ENCODE results near the gene ZNF83.

The ZNF83 gene

DNA sequence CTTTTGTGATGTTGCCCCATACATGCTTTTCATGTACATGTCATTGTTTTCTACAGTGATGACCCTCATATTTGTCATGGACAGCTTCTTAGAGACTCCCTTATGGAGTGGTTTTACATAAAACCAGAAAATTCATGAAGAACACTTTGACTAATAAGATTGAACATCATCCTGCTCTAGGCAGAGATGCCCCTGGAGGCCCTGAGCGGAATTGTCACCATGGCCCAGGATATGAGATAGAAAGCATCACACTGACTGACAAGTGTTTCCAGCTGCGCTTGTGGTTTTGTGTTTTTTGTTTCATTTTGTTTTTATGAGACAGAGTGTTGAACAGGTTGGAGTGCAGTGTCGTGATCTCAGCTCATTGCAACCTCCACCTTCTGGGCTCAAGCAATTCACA is 45.9 kb downstream of the ZNF83 start:
- Histone ChIP-seq H3K4me2 (ENCODE audit: low read length) (no peak overlapping the region), H3K9me2 (ENCODE audit: low read depth, low read length) (no peaks in the 10 kb centered on the region), H2AFZ (ENCODE audit: low read length) (no peak overlapping the region), H3K27ac (ENCODE audit: low read depth, low read length, poor library complexity, severe bottlenecking) (no peak overlapping the region), H3K36me3 (ENCODE audit: insufficient read depth, low read length) (peaks cover 20% of the 10 kb centered on the region), H3K27me3 (ENCODE audit: insufficient read depth, low read length) (no peaks in the 10 kb centered on the region), H3K9me3 (ENCODE audit: low read length) (peaks cover 8% of the 10 kb centered on the region), H3K4me3 (ENCODE audit: low read depth, low read length, poor library complexity, severe bottlenecking) (no peak overlapping the region), H3F3A (ENCODE audit: insufficient read depth, low read length) (no peaks in the 10 kb centered on the region), H3K9ac (ENCODE audit: low read length) (no peak overlapping the region), H3K79me2 (ENCODE audit: insufficient read depth, low read length) (no peaks in the 10 kb centered on the region), H3K4me1 (ENCODE audit: insufficient read depth, low read length, severe bottlenecking) (no peaks in the 10 kb centered on the region), H4K20me1 (ENCODE audit: insufficient read depth, low read length) (no peaks in the 10 kb centered on the region)
- TF ChIP-seq, protein P1, sequence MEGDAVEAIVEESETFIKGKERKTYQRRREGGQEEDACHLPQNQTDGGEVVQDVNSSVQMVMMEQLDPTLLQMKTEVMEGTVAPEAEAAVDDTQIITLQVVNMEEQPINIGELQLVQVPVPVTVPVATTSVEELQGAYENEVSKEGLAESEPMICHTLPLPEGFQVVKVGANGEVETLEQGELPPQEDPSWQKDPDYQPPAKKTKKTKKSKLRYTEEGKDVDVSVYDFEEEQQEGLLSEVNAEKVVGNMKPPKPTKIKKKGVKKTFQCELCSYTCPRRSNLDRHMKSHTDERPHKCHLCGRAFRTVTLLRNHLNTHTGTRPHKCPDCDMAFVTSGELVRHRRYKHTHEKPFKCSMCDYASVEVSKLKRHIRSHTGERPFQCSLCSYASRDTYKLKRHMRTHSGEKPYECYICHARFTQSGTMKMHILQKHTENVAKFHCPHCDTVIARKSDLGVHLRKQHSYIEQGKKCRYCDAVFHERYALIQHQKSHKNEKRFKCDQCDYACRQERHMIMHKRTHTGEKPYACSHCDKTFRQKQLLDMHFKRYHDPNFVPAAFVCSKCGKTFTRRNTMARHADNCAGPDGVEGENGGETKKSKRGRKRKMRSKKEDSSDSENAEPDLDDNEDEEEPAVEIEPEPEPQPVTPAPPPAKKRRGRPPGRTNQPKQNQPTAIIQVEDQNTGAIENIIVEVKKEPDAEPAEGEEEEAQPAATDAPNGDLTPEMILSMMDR (IDR thresholded peaks at IDR 0.05; ENCODE audit: low read length), result no peak
- TF ChIP-seq EZH2 (IDR thresholded peaks at IDR 0.05; ENCODE audit: borderline replicate concordance, low read length), result no peak

DNA sequence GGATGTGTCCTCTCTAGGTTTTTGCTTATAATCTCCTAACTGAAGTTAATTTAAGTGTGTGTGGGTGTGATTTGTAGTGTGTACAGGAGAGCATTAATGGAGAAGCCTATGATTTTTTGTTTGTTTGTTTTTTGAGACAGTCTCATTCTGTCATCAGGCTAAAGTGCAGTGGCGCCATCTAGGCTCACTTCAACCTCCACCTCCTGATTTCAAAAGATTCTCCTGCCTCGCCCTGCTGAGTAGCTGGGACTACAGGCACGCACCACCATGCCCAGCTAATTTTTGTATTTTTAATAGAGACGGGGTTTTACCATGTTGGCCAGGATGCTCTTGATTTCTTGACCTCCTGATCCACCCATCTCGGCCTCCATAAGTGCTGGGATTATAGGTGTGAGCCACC is 47.4 kb downstream of the ZNF83 start:
- Histone ChIP-seq H2AFZ (ENCODE audit: low read length) (no peak overlapping the region), H3K27me3 (ENCODE audit: insufficient read depth, low read length) (no peaks in the 10 kb centered on the region), H3K4me3 (ENCODE audit: low read depth, low read length, poor library complexity, severe bottlenecking) (no peak overlapping the region), H3K9me3 (ENCODE audit: low read length) (peaks cover under 1% of the 10 kb centered on the region; the same call in 1 of the 2 replicates), H3K4me1 (ENCODE audit: insufficient read depth, low read length, severe bottlenecking) (no peaks in the 10 kb centered on the region), H4K20me1 (ENCODE audit: insufficient read depth, low read length) (no peaks in the 10 kb centered on the region), H3K9me2 (ENCODE audit: low read depth, low read length) (no peaks in the 10 kb centered on the region), H3K4me2 (ENCODE audit: low read length) (no peak overlapping the region), H3F3A (ENCODE audit: insufficient read depth, low read length) (no peaks in the 10 kb centered on the region), H3K79me2 (ENCODE audit: insufficient read depth, low read length) (no peaks in the 10 kb centered on the region), H3K27ac (ENCODE audit: low read depth, low read length, poor library complexity, severe bottlenecking) (no peak overlapping the region), H3K36me3 (ENCODE audit: insufficient read depth, low read length) (peaks cover 15% of the 10 kb centered on the region), H3K9ac (ENCODE audit: low read length) (no peak overlapping the region)
- TF ChIP-seq, protein P1 (IDR thresholded peaks at IDR 0.05; ENCODE audit: low read length), result no peak; the same call in 1 of the 2 replicates
- TF ChIP-seq EZH2 (IDR thresholded peaks at IDR 0.05; ENCODE audit: borderline replicate concordance, low read length), result no peak

GRCh38 chr19:52585604-52586003 is 52.6 kb downstream of the ZNF83 start:
- H4K20me1 ChIP-seq (ENCODE audit: insufficient read depth, low read length), result no peaks in the 10 kb centered on the region
- no peaks in the 10 kb centered on the region for H3K27me3 ChIP-seq (ENCODE audit: insufficient read depth, low read length)
- H3F3A ChIP-seq (ENCODE audit: insufficient read depth, low read length), result no peaks in the 10 kb centered on the region
- H3K36me3 ChIP-seq (ENCODE audit: insufficient read depth, low read length), result peaks cover 34% of the 10 kb centered on the region
- H2AFZ ChIP-seq (ENCODE audit: low read length), result no peak overlapping the region
- no peaks in the 10 kb centered on the region for H3K79me2 ChIP-seq (ENCODE audit: insufficient read depth, low read length)
- H3K27ac ChIP-seq (ENCODE audit: low read depth, low read length, poor library complexity, severe bottlenecking), result no peak overlapping the region
- no peak overlapping the region for H3K4me3 ChIP-seq (ENCODE audit: low read depth, low read length, poor library complexity, severe bottlenecking)
- no peak overlapping the region for H3K4me2 ChIP-seq (ENCODE audit: low read length)
- TF ChIP-seq, protein P1 (IDR thresholded peaks at IDR 0.05; ENCODE audit: low read length), result no peak
- no peak for TF ChIP-seq EZH2 (IDR thresholded peaks at IDR 0.05; ENCODE audit: borderline replicate concordance, low read length)
- H3K4me1 ChIP-seq (ENCODE audit: insufficient read depth, low read length, severe bottlenecking), result no peaks in the 10 kb centered on the region
- H3K9me2 ChIP-seq (ENCODE audit: low read depth, low read length), result no peaks in the 10 kb centered on the region
- H3K9ac ChIP-seq (ENCODE audit: low read length), result no peak overlapping the region
- peaks cover 12% of the 10 kb centered on the region for H3K9me3 ChIP-seq (ENCODE audit: low read length)
